Right lobe of liver (tissue), 4 donors: ENCODE measurements around the gene HOXD9.

ENCODE experiments used
- POLR2A ChIP-seq: fragments of 450-650 bp; IDR thresholded peaks from one replicate; pipeline ENCODE4 v1.6.1; 2017; ENCODE audit warnings: antibody characterized with exemption, mild to moderate bottlenecking
- TF ChIP-seq, protein P1 (sequence below), 4 donors: fragments of 200-600 bp in 3 of 4; fragments of 450-650 bp in 1 of 4; IDR thresholded peaks; one replicate each; pipeline versions ENCODE4 v1.5.1 to v1.8.0; 2016 to 2022; ENCODE audit warnings: antibody characterized with exemption in 4 of 4, mild to moderate bottlenecking in 2 of 4
- donor health status: DM: no; HTN: no; CAD: no.
- donor health status: DM: no; HTN: no; CAD: no.
- donor health status: DM: no; HTN: yes; CAD: no.

DNA sequence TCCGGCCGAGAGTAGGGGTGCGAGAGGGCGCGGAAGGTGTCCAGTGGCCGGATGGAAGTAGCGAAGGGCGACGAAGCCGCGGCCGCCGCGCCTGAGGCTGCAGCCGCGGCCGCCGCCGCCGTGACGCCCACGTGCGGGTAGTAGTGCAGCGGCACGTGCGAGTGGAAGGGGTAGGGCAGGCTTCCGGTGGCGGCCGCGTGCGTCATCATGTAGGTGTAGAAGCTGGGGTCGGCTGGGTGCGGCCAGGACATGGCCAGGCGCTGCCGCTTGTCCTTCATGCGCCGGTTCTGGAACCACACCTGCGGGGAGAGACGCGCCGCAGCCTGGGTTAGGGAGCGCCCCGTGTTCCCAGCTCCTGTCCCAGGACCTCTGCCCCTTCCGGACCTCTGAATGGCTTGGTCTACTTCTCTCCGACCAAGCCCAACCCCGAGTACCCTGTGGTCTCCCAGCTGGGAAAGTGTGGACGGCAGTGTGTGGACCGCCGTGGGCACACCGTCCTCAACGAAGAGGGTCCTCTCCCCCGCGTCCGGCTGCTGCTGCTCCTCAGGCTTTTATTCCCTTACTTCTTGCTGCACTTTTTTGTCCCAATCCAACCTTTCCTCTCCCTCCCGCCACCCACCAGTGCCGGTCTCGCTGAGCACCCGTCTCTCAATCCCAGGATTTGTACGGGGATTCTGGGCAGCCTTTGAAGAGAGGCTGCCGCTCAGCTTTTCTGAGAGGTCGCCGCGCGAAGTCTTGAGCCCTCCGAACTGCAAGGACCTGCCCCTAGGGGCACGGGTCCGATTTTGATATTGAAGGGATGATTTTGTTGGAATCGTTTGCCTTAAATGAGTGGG, 41.8 kb upstream of the HOXD9 start:
- TF ChIP-seq, protein P1, sequence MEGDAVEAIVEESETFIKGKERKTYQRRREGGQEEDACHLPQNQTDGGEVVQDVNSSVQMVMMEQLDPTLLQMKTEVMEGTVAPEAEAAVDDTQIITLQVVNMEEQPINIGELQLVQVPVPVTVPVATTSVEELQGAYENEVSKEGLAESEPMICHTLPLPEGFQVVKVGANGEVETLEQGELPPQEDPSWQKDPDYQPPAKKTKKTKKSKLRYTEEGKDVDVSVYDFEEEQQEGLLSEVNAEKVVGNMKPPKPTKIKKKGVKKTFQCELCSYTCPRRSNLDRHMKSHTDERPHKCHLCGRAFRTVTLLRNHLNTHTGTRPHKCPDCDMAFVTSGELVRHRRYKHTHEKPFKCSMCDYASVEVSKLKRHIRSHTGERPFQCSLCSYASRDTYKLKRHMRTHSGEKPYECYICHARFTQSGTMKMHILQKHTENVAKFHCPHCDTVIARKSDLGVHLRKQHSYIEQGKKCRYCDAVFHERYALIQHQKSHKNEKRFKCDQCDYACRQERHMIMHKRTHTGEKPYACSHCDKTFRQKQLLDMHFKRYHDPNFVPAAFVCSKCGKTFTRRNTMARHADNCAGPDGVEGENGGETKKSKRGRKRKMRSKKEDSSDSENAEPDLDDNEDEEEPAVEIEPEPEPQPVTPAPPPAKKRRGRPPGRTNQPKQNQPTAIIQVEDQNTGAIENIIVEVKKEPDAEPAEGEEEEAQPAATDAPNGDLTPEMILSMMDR (IDR thresholded peaks at IDR 0.05) = no peak
- TF ChIP-seq POLR2A = no peak
